ENCODE measurements around the gene PTPRN2. TPM values are rescaled to one million over a fixed set of nuclear protein-coding genes. Genes with fewer than 3 reads are reported as not detected.
"Not testable (repeated sequence)": the region's sequence is repeated elsewhere in the genome, so short reads cannot be mapped to it uniquely, and the experiment has no call there.

The PTPRN2 gene
- total RNA-seq, 1 experiment from 2014 or later, result 1.2 TPM

DNA sequence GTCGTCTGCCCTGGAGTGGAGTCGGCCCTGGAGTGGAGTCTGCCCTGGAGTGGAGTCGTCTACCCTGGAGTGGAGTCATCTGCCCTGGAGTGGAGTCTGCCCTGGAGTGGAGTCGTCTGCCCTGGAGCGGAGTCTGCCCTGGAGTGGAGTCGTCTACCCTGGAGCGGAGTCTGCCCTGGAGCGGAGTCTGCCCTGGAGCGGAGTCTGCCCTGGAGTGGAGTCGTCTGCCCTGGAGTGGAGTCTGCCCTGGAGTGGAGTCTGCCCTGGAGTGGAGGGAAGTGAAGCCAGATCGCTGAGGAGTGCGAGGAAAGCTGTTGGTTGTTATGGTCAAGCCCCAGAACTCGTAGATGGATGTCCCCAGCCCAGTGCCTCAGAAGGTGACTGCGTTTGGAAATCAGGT lies 63.3 kb downstream of the PTPRN2 start:
- H3K4me3 ChIP-seq; H3K36me3 ChIP-seq; H3K27me3 ChIP-seq (replicated peaks); H3K9me3 ChIP-seq (replicated peaks); DNase-seq (ENCODE audit: low read depth in 1 of 2, low spot score in 2 of 2); H3K4me1 ChIP-seq (replicated peaks); H3K27ac ChIP-seq: not testable (repeated sequence)

DNA sequence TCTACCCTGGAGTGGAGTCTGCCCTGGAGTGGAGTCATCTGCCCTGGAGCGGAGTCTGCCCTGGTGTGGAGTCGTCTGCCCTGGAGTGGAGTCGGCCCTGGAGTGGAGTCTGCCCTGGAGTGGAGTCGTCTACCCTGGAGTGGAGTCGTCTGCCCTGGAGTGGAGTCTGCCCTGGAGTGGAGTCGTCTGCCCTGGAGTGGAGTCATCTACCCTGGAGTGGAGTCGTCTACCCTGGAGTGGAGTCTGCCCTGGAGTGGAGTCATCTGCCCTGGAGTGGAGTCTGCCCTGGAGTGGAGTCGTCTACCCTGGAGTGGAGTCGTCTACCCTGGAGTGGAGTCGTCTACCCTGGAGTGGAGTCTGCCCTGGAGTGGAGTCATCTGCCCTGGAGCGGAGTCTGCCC lies 63.7 kb downstream of the PTPRN2 start:
- H3K36me3 ChIP-seq; DNase-seq (ENCODE audit: low read depth in 1 of 2, low spot score in 2 of 2); H3K27ac ChIP-seq; H3K4me3 ChIP-seq; H3K9me3 ChIP-seq (replicated peaks); H3K27me3 ChIP-seq (replicated peaks); H3K4me1 ChIP-seq (replicated peaks): not testable (repeated sequence)

DNA sequence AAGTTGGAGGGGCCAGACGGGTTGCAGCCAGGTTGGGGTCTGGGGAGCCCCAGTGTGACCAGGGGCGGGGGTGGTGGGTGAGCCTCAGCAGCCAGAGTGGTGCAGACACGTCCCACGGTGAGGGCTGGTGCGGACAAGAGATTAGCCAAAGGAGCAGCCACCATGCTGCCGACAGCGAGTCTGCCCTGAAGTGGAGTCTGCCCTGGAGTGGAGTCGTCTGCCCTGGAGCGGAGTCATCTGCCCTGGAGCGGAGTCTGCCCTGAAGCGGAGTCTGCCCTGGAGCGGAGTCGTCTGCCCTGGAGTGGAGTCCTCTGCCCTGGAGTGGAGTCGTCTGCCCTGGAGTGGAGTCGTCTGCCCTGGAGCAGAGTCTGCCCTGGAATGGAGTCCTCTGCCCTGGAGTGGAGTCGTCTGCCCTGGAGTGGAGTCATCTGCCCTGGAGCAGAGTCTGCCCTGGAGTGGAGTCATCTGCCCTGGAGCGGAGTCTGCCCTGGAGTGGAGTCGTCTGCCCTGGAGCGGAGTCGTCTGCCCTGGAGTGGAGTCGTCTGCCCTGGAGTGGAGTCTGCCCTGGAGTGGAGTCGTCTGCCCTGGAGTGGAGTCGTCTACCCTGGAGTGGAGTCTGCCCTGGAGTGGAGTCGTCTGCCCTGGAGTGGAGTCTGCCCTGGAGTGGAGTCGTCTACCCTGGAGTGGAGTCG lies 64.3 kb downstream of the PTPRN2 start:
- not testable (repeated sequence) for DNase-seq (ENCODE audit: low read depth in 1 of 2, low spot score in 2 of 2); H3K27me3 ChIP-seq (replicated peaks); H3K9me3 ChIP-seq (replicated peaks)

GRCh38 chr7:158521795-158522194 lies 65.8 kb downstream of the PTPRN2 start:
- H3K27ac ChIP-seq; H3K9me3 ChIP-seq (replicated peaks); H3K27me3 ChIP-seq (replicated peaks); DNase-seq (ENCODE audit: low read depth in 1 of 2, low spot score in 2 of 2); H3K4me3 ChIP-seq; H3K4me1 ChIP-seq (replicated peaks); H3K36me3 ChIP-seq: not testable (repeated sequence)

More for the DNA sequence above, 64.3 kb downstream of the PTPRN2 start:
- not testable (repeated sequence) for H3K4me1 ChIP-seq (replicated peaks); H3K4me3 ChIP-seq; H3K27ac ChIP-seq; H3K36me3 ChIP-seq

DNA sequence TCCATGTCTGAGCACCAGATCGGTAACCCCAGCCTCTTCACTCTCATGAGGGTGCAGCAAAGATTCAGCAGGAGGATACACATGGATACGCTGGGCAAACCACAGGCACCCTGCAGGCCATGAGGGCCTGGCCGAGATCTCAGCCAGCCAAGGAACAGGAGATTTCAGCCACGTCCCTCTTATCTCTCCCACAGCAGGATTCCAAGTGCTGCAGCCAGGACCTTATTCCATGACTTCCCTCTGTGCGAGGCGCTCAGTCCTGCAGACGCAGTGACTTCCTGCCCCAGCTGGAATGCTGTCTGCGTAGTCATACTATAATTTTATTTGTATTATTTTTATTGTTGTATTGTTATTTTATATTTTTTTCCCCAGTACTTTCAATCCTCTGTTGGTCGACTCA lies 66.8 kb downstream of the PTPRN2 start:
- H3K4me1 ChIP-seq (replicated peaks), result no peaks in the 10 kb centered on the region
- no peaks in the 10 kb centered on the region for H3K27me3 ChIP-seq (replicated peaks)
- H3K4me3 ChIP-seq, result no peak overlapping the region
- H3K9me3 ChIP-seq (replicated peaks), result no peaks in the 10 kb centered on the region
- no peaks in the 10 kb centered on the region for H3K36me3 ChIP-seq
- DNase-seq (ENCODE audit: low read depth in 1 of 2, low spot score in 2 of 2), result no peak
- no peak overlapping the region for H3K27ac ChIP-seq

DNA sequence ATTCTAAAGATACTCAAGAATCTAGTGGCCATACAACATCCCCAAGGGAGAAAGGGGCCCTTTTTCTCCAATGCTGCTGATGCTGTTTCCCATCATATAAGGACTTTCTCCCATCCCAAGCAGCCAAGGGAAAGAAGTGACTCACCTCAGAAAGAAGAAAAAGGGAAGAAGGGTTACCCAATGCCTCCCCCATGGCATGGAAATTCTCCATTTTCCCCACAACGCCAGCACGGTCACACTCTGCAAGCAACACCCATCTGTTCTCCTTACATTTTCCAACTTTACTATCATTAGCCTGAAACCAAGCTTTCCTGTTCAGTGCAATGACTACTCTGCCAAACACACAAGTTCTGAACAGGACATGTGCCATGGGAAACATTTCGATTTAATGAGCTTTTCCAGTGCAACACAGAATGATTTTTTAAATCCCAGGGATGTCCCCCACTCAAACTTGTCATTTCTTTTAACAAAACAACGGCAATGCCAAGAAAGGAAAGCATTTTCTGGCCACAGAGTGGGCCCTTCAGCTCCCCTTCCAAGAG lies 67.9 kb downstream of the PTPRN2 start:
- no peaks in the 10 kb centered on the region for H3K36me3 ChIP-seq
- no peak overlapping the region for H3K4me3 ChIP-seq

DNA sequence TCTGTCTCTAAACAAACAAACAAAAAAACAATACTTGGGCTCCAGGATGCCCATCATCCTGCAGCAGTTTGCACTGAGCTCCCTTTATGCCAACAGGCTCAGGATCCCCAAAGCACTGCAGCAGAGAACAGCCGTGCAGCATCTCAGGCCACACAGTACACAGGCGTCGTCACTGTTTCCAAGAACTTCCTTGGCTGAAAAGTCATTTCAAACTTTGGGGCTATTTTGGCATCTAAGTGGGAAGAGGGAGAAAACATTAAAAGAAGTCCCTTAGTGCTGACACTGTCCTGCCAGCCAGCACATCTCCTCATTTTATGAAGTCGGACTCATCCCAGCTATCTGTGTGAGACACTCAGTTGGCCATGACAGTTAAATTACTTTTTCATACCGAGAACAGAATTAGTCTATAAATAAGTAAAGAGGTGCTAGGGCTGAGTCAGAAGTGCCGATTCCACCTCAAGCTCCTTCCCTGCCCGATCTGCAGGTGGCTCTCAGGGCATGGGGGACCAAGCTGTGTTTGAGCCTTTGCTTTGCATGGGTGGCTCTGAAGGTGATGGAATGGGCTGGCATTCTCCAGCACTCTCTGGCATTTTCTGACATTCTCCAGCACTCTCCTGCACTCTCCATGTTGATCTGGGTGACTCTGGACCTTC lies 68.5 kb downstream of the PTPRN2 start:
- no peaks in the 10 kb centered on the region for H3K4me1 ChIP-seq (replicated peaks)
- no peaks in the 10 kb centered on the region for H3K27me3 ChIP-seq (replicated peaks)
- no peaks in the 10 kb centered on the region for H3K36me3 ChIP-seq
- no peak for DNase-seq (ENCODE audit: low read depth in 1 of 2, low spot score in 2 of 2)
- no peak overlapping the region for H3K27ac ChIP-seq
- no peak overlapping the region for H3K4me3 ChIP-seq
- H3K9me3 ChIP-seq (replicated peaks), result no peaks in the 10 kb centered on the region

More for the DNA sequence above, 67.9 kb downstream of the PTPRN2 start:
- Histone ChIP-seq H3K27ac (no peak overlapping the region), H3K27me3 (replicated peaks) (no peaks in the 10 kb centered on the region), H3K9me3 (replicated peaks) (no peaks in the 10 kb centered on the region), H3K4me1 (replicated peaks) (no peaks in the 10 kb centered on the region)
- DNase-seq (ENCODE audit: low read depth in 1 of 2, low spot score in 2 of 2), result no peak

- Histone ChIP-seq H3K9me3 (replicated peaks) (no peaks in the 10 kb centered on the region), H3K27ac (no peak overlapping the region), H3K4me3 (no peak overlapping the region), H3K27me3 (replicated peaks) (no peaks in the 10 kb centered on the region), H3K36me3 (no peaks in the 10 kb centered on the region), H3K4me1 (replicated peaks) (no peaks in the 10 kb centered on the region)
- no peak for DNase-seq (ENCODE audit: low read depth in 1 of 2, low spot score in 2 of 2)
These were observed 70.1 kb downstream of the PTPRN2 start for GRCh38 chr7:158517571-158517970.

GRCh38 chr7:158517072-158517471 lies 70.6 kb downstream of the PTPRN2 start:
- DNase-seq (ENCODE audit: low read depth in 1 of 2, low spot score in 2 of 2), result no peak
- no peaks in the 10 kb centered on the region for H3K36me3 ChIP-seq
- no peak overlapping the region for H3K4me3 ChIP-seq
- no peak overlapping the region for H3K27ac ChIP-seq
- no peaks in the 10 kb centered on the region for H3K27me3 ChIP-seq (replicated peaks)
- no peaks in the 10 kb centered on the region for H3K4me1 ChIP-seq (replicated peaks)
- H3K9me3 ChIP-seq (replicated peaks), result peaks cover 1% of the 10 kb centered on the region

GRCh38 chr7:158516524-158516923 lies 71.1 kb downstream of the PTPRN2 start:
- Histone ChIP-seq H3K36me3 (no peaks in the 10 kb centered on the region), H3K4me1 (replicated peaks) (no peaks in the 10 kb centered on the region), H3K27ac (no peak overlapping the region), H3K9me3 (replicated peaks) (peaks cover 5% of the 10 kb centered on the region), H3K4me3 (no peak overlapping the region), H3K27me3 (replicated peaks) (no peaks in the 10 kb centered on the region)
- DNase-seq (ENCODE audit: low read depth in 1 of 2, low spot score in 2 of 2), result no peak

DNA sequence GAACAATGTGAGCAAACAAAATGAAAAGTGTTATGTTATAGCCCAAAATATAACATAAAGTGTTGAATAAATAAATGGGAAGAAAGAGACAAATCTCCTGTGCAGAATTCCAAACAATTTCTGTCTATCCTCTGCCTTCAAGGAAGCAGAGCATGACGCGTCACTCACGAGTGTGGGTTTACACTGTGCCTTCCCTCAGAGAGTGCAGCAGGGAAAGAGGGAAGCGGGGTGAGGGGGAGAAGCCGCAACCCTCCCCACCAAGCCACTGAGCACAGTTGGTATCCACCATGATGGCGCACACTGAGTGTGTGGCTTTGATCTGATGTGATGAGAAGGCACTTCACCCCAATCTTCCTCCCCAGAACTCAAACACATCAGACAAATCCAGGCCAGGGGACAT lies 74.8 kb downstream of the PTPRN2 start:
- Histone ChIP-seq H3K4me1 (replicated peaks) (no peaks in the 10 kb centered on the region), H3K27ac (no peak overlapping the region), H3K36me3 (no peaks in the 10 kb centered on the region), H3K4me3 (no peak overlapping the region), H3K27me3 (replicated peaks) (no peaks in the 10 kb centered on the region), H3K9me3 (replicated peaks) (peaks cover 10% of the 10 kb centered on the region)
- DNase-seq (ENCODE audit: low read depth in 1 of 2, low spot score in 2 of 2), result no peak

- Histone ChIP-seq H3K9me3 (replicated peaks) (peaks cover 10% of the 10 kb centered on the region), H3K4me1 (replicated peaks) (no peaks in the 10 kb centered on the region), H3K27me3 (replicated peaks) (no peaks in the 10 kb centered on the region), H3K36me3 (no peaks in the 10 kb centered on the region), H3K27ac (no peak overlapping the region), H3K4me3 (no peak overlapping the region)
- DNase-seq (ENCODE audit: low read depth in 1 of 2, low spot score in 2 of 2), result no peak
These were observed 75.6 kb downstream of the PTPRN2 start for GRCh38 chr7:158512042-158512441.

DNA sequence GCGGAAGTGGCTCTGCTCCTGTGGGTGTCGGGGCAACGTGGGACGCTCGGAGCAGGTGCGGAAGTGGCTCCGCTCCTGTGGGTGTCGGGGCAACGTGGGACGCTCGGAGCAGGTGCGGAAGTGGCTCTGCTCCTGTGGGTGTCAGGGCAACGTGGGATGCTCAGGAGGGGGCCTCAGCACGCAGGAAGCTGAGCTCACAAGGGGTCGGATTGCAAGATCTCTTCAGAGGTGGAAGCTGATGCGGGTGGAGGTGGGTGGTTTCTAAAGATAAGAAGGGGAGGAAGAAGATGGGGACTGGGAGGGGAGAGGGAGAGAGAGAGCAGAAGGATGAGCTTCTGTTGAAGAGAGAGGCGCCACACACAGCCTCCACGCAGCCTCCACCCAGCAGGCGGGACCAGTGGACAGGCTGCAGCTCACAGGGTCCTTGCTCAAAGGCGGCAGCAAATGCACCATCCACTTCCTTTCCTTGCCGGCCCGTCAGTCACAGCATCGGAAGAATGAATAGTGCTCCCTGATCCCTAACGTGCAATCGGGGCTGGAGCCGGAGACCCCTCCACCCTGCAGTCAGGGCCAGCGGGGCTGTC lies 78.7 kb downstream of the PTPRN2 start:
- H3K27me3 ChIP-seq (replicated peaks), result no peaks in the 10 kb centered on the region
- no peak for DNase-seq (ENCODE audit: low read depth in 1 of 2, low spot score in 2 of 2)
- no peak overlapping the region for H3K4me3 ChIP-seq
- H3K36me3 ChIP-seq, result no peaks in the 10 kb centered on the region
- H3K27ac ChIP-seq, result no peak overlapping the region
- H3K4me1 ChIP-seq (replicated peaks), result no peaks in the 10 kb centered on the region
- H3K9me3 ChIP-seq (replicated peaks), result peaks cover 14% of the 10 kb centered on the region

GRCh38 chr7:158508321-158508720 lies 79.3 kb downstream of the PTPRN2 start:
- H3K4me1 ChIP-seq (replicated peaks); DNase-seq (ENCODE audit: low read depth in 1 of 2, low spot score in 2 of 2); H3K4me3 ChIP-seq; H3K27ac ChIP-seq; H3K27me3 ChIP-seq (replicated peaks); H3K36me3 ChIP-seq: not testable (repeated sequence)
- peaks cover 14% of the 10 kb centered on the region for H3K9me3 ChIP-seq (replicated peaks)
